ENCODE measurements around the gene NAP1L5. TPM values are rescaled to one million over a fixed set of nuclear protein-coding genes. Genes with fewer than 3 reads are reported as not detected.
A peak's percentile ranks its signal among the peaks of the same experiment; 100 is the strongest.

The NAP1L5 gene
- total and polyA plus RNA-seq, 4 donors, result 2.0 to 10.0 (median 2.9) TPM

DNA sequence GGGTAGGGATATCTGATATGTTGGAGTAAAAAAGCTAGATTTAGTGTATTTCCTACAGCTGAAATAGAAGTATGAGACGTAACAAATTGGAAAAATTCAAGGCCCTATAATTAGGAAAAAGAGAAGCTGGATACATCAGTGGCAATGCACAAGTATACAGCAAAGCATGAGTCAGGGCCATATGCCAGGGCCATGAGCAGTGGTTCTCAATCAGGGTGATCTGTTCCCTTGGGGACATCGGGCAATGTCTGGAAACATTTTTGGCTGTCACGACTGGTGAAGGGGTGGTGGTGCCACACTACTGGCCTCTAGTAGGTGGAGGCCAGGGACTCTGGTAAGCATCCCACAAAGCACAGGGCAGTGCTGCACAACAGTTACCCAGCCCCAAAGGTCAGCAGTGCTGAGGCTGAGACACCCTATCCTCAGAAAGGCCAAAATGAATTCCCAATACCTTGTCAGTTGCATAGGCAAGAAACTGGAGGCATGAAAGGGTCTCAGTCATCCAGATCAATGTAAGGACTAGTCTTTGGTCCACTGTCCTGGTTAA, 36.8 kb upstream of the NAP1L5 start:
- H3K9ac ChIP-seq (ENCODE audit: low read depth in 1 of 2, low read length in 2 of 2), result no peak overlapping the region
- no peak for TF ChIP-seq YY1 (IDR thresholded peaks at IDR 0.05)
- TF ChIP-seq, protein P1, sequence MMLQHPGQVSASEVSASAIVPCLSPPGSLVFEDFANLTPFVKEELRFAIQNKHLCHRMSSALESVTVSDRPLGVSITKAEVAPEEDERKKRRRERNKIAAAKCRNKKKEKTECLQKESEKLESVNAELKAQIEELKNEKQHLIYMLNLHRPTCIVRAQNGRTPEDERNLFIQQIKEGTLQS (IDR thresholded peaks at IDR 0.05), result no peak
- TF ChIP-seq TAF1 (conservative IDR thresholded peaks at IDR 0.05), result no peak
- no peak for TF ChIP-seq JUND (IDR thresholded peaks at IDR 0.05)
- peak in 1 of 2 donors; percentile 28 for TF ChIP-seq HNF4A (conservative IDR thresholded peaks at IDR 0.05)
- no peak for TF ChIP-seq FOXA1 (IDR thresholded peaks at IDR 0.05)
- no peak for TF ChIP-seq HNF4G (IDR thresholded peaks at IDR 0.05)
- WGBS, result 39% methylated on average over 3 of the region's 3 CpGs
- peak overlapping the region in 2 of 3 donors; percentile 32 to 38 for H3K4me3 ChIP-seq (ENCODE audit: low read depth in 1 of 3, low read length in 3 of 3)
- peak overlapping the region; percentile 61 to 79 for H3K27ac ChIP-seq (ENCODE audit: low read depth in 1 of 2, low read length in 2 of 2)
- no peak for DNase-seq (ENCODE audit: low spot score)
- H3K4me1 ChIP-seq (ENCODE audit: control insufficient read depth in 4 of 4, insufficient read depth in 4 of 4, low read length in 3 of 4), result peaks cover 3 to 41% (median 24%) of the 10 kb centered on the region in 4 donors
- H3K36me3 ChIP-seq (ENCODE audit: control insufficient read depth in 4 of 4, insufficient read depth in 3 of 4, low read depth in 1 of 4, low read length in 3 of 4), result peaks cover 1 to 17% (median 14%) of the 10 kb centered on the region in 4 donors
- H3K27me3 ChIP-seq (ENCODE audit: control insufficient read depth in 4 of 4, insufficient read depth in 4 of 4, low read length in 3 of 4), result no peaks in the 10 kb centered on the region
- no peaks in the 10 kb centered on the region for H3K9me3 ChIP-seq (ENCODE audit: control insufficient read depth in 4 of 4, low read length in 3 of 4)

DNA sequence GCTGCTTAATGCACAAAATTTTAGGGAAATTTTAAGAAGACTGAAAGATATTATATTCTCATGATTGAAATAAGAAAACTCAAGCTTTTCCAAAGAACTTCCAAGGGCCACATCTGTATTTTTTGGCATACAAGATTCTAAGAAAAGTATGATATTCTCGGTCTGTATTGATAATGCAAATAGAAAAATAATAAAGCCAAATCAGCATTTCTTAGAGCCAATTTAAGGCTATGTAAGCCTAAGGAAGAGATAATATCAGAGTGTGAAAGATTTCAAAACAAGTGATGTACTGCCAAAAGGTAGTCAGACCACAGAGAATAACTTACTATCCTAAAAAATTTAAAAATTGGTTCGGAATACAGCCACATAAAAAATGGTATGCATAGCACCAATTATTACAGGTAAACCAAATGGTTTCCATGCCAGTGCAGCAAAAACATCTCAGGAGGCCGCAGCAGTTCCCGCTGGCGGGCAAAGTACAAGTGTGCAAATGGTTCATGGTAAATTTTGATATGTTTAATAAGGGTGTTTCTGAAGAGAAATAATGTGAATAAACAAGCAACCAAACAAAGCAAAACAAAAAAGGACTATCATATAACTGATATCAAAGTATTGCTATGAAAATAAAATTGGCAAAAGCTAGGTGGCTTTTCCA, 35.2 kb upstream of the NAP1L5 start:
- Histone ChIP-seq H3K36me3 (ENCODE audit: control insufficient read depth in 4 of 4, insufficient read depth in 3 of 4, low read depth in 1 of 4, low read length in 3 of 4) (peaks cover 3 to 32% (median 25%) of the 10 kb centered on the region in 4 donors), H3K4me3 (ENCODE audit: low read depth in 1 of 3, low read length in 3 of 3) (no peak overlapping the region), H3K27ac (ENCODE audit: low read depth in 1 of 2, low read length in 2 of 2) (peak overlapping the region; percentile 1 to 79), H3K27me3 (ENCODE audit: control insufficient read depth in 4 of 4, insufficient read depth in 4 of 4, low read length in 3 of 4) (no peaks in the 10 kb centered on the region), H3K9me3 (ENCODE audit: control insufficient read depth in 4 of 4, low read length in 3 of 4) (no peaks in the 10 kb centered on the region), H3K4me1 (ENCODE audit: control insufficient read depth in 4 of 4, insufficient read depth in 4 of 4, low read length in 3 of 4) (peaks cover 3 to 33% (median 20%) of the 10 kb centered on the region in 4 donors), H3K9ac (ENCODE audit: low read depth in 1 of 2, low read length in 2 of 2) (peak overlapping the region in 1 of 2 donors; percentile 33)
- peak; percentile 16 for TF ChIP-seq SP1 (IDR thresholded peaks at IDR 0.05)
- TF ChIP-seq, protein P2, sequence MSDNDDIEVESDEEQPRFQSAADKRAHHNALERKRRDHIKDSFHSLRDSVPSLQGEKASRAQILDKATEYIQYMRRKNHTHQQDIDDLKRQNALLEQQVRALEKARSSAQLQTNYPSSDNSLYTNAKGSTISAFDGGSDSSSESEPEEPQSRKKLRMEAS (IDR thresholded peaks at IDR 0.05), result no peak
- peak; percentile 54 to 76 for TF ChIP-seq HNF4A (conservative IDR thresholded peaks at IDR 0.05)
- 45% methylated on average over 5 of the region's 5 CpGs for WGBS
- no peak for DNase-seq (ENCODE audit: low spot score)

DNA sequence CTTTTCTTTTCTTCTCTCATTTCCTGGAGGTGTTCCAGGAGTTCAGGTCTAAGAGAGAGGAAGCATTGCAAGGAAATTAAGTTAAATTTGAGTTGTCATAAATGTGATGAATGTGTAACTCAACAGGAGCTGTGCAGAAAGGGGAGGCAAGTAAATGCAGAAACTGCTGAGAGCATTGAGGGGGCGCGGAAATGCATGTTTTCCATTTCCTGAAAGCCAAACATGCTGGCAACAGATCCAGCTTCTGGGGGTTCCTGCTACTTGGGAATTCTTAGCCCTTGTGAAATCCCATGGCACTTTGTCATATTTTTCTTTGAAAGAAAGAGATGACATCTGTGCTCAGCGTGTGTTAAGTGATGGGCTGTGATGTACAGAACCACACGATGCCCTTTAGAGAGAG, 33.8 kb upstream of the NAP1L5 start:
- no peak overlapping the region for H3K9ac ChIP-seq (ENCODE audit: low read depth in 1 of 2, low read length in 2 of 2)
- DNase-seq (ENCODE audit: low spot score), result no peak
- H3K4me3 ChIP-seq (ENCODE audit: low read depth in 1 of 3, low read length in 3 of 3), result no peak overlapping the region
- peaks cover 5 to 42% (median 36%) of the 10 kb centered on the region in 4 donors for H3K36me3 ChIP-seq (ENCODE audit: control insufficient read depth in 4 of 4, insufficient read depth in 3 of 4, low read depth in 1 of 4, low read length in 3 of 4)
- TF ChIP-seq JUND (IDR thresholded peaks at IDR 0.05), result no peak
- TF ChIP-seq HNF4G (IDR thresholded peaks at IDR 0.05), result no peak
- no peak for TF ChIP-seq SP1 (IDR thresholded peaks at IDR 0.05)
- TF ChIP-seq, protein P1 (IDR thresholded peaks at IDR 0.05), result no peak
- TF ChIP-seq, protein P3, sequence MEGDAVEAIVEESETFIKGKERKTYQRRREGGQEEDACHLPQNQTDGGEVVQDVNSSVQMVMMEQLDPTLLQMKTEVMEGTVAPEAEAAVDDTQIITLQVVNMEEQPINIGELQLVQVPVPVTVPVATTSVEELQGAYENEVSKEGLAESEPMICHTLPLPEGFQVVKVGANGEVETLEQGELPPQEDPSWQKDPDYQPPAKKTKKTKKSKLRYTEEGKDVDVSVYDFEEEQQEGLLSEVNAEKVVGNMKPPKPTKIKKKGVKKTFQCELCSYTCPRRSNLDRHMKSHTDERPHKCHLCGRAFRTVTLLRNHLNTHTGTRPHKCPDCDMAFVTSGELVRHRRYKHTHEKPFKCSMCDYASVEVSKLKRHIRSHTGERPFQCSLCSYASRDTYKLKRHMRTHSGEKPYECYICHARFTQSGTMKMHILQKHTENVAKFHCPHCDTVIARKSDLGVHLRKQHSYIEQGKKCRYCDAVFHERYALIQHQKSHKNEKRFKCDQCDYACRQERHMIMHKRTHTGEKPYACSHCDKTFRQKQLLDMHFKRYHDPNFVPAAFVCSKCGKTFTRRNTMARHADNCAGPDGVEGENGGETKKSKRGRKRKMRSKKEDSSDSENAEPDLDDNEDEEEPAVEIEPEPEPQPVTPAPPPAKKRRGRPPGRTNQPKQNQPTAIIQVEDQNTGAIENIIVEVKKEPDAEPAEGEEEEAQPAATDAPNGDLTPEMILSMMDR (IDR thresholded peaks at IDR 0.05; ENCODE audit: low read depth, low read length, missing input control), result no peak
- TF ChIP-seq HNF4A (conservative IDR thresholded peaks at IDR 0.05), result no peak
- TF ChIP-seq FOXA1 (IDR thresholded peaks at IDR 0.05), result no peak
- TF ChIP-seq EGR1 (IDR thresholded peaks at IDR 0.05; ENCODE audit: low read depth in 2 of 2), result no peak
- no peak for TF ChIP-seq NR2F2 (IDR thresholded peaks at IDR 0.05)
- TF ChIP-seq FOXA2 (IDR thresholded peaks at IDR 0.05), result no peak
- no peak for TF ChIP-seq RAD21 (IDR thresholded peaks at IDR 0.05)
- TF ChIP-seq YY1 (IDR thresholded peaks at IDR 0.05), result no peak
- TF ChIP-seq GABPA (IDR thresholded peaks at IDR 0.05 in 1 of 2, conservative IDR thresholded peaks at IDR 0.05 in 1 of 2), result no peak
- no peak for TF ChIP-seq RXRA (IDR thresholded peaks at IDR 0.05)
- TF ChIP-seq TAF1 (conservative IDR thresholded peaks at IDR 0.05), result no peak
- no peaks in the 10 kb centered on the region for H3K9me3 ChIP-seq (ENCODE audit: control insufficient read depth in 4 of 4, low read length in 3 of 4)
- no peak overlapping the region for H3K27ac ChIP-seq (ENCODE audit: low read depth in 1 of 2, low read length in 2 of 2)
- WGBS, result 93% methylated on average over 4 of the region's 4 CpGs
- no peaks in the 10 kb centered on the region for H3K27me3 ChIP-seq (ENCODE audit: control insufficient read depth in 4 of 4, insufficient read depth in 4 of 4, low read length in 3 of 4)
- H3K4me1 ChIP-seq (ENCODE audit: control insufficient read depth in 4 of 4, insufficient read depth in 4 of 4, low read length in 3 of 4), result peaks cover 3 to 30% (median 16%) of the 10 kb centered on the region in 4 donors
